Anterior cingulate cortex (tissue), 58 donors: ENCODE data around the gene INO80C.

Source experiments
- DNase-seq, 58 donors: peaks; one replicate each; lab custom pipeline; 2025; lab: John Stamatoyannopoulos, UW

The INO80C gene

DNA sequence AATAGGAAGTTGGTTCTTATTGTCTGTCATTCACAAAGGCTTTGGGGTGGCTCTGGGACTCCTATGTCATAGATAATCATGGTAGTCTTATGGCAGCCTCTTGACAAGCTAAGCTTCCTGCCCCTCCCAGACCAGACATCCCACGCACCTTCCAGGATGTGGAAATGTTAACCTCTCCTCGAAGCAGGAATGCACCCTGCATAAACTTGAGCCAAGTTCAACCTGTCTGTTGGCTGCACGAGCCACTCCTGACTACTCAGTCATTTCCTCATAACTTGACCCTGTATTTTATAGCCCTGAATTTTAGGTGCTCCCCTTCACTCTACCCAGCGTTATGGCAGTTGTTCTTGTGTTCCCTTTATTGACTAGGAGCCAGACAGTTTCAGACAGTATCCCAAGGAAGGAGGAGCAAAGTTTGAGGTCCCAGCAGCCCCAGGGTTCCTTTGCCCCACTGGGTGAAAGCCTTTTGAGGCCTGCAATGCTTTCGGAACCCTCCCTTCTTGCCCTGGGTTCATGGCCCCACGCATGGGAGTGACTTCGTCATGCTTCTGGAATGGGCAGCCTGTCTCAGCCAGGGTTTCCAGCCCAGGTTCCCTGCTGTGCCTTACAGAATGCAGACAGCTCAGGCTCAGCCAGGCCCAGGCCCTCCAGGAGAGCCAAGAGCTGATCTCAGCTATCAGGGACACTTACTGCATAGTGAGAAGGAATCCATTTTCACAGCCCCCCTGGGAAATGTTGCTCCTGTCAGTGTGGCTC, 15.6 kb upstream of the INO80C start:
- DNase-seq, result peak in 3 of 58 donors; percentile 14 to 60 (median 15)

DNA sequence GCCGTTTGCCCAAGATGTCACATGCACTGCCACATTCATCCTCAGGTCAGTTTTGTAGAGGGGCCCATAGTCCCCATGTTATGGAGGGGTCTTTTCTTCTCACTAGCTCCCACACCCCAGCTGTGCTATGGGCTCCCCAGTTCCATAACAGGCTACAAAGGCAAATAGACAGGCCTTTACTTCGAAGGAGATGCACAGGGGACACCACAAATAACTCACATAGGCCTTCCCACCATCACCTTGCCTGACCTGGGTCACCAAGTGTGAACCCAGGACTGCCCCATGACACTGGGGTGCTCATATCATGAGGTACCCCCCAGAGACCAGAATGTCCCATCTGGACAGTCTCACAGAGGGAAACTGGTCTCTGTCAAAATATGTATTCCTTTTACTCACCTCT, 15.0 kb upstream of the INO80C start:
- no peak for DNase-seq

- no peak for DNase-seq
Observed at GRCh38 chr18:35511833-35512232, 14.1 kb upstream of the INO80C start.

- no peak for DNase-seq
Observed at GRCh38 chr18:35511428-35511827, 13.7 kb upstream of the INO80C start.

GRCh38 chr18:35510076-35510651, 12.4 kb upstream of the INO80C start:
- DNase-seq, result no peak

DNA sequence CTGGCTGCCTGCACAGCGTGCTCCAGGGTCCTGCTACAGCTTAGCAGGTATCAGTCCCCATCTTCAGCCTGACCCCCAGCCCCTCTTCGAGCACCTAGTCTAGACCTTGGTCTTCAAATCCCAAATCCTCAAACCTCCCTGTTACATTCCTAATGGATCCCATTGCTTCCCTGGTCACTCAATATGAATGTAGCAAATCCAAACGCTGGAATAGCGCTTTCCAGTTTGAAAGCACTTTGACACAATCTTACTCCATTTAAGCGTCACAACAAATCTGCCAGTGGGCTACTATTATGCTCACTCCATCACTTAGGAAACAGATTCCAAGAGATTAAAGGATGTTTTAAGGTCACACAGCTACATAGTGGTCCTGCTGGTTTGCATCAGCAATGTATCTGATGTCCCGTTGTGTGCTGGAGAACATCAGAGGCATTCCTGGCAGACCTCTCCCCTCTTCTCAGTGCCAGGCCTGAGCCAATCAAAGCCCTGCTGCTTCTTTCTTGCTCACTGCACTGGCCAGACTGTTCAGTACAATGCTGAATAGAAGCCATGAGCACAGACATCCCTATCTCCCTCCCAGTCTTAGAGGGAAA, 11.1 kb upstream of the INO80C start:
- DNase-seq, result no peak

GRCh38 chr18:35508030-35508429, 10.3 kb upstream of the INO80C start:
- no peak for DNase-seq

- no peak for DNase-seq
Observed at GRCh38 chr18:35507623-35508022, 9.9 kb upstream of the INO80C start.

- no peak for DNase-seq
Observed at GRCh38 chr18:35507192-35507591, 9.4 kb upstream of the INO80C start.

DNA sequence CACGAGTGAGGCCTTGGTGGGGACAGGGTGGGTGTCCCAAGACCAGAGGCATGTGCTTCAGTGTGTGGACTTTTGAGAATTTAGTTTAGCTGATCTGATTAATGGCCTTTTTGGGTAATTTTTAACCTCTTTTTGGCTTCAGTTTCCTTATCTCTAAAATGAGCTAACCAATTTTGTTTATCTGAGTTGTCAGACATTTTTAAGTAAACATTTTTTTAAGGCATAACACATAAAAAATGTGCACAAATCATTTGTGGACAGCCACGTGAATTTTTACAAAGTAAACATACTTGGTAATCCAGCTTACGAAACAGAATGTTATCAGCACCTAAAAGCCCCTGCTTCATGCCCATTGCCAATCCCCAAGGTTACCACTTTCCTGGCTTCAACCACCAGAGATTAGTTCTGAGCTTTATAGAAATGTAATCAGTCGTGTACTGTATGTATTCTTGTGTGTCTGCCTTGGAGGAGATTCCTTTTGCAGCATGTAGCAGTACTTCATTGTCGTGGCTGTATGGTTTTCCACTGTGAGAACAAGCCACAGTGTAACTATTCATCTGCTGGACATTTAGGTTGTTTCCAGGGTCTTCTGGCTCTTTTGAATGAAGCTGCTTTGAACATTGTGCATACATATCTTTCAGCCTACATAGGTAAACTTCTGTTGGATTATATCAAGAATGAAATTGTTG, 8.4 kb upstream of the INO80C start:
- DNase-seq, result no peak

DNA sequence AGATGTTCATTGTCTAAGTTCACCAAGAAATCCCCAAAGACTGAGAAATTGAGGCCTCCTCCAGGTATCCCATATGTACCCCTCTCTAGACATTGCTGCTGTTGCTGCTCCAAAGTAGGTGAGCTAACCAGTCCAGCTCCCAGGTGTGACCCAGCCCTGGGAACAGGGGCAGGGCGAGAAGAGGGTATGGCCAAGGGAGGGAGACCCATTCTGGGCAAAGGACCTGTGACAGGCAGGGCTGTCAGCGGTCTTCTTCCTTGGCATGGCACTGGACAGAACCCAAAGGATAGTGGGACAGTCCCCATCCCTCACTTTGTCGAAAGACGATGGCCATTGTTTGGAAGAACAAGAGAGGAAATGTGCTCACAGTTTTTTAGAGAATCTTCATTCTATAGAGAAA, 7.2 kb upstream of the INO80C start:
- no peak for DNase-seq

- no peak for DNase-seq
Observed at GRCh38 chr18:35502052-35502451, 4.3 kb upstream of the INO80C start.

GRCh38 chr18:35501369-35501768, 3.6 kb upstream of the INO80C start:
- no peak for DNase-seq

- DNase-seq, result no peak
Observed at GRCh38 chr18:35500113-35500512, 2.4 kb upstream of the INO80C start.

GRCh38 chr18:35497027-35497369, 762 bp downstream of the INO80C start:
- peak in 6 of 58 donors; percentile 24 to 61 (median 54) for DNase-seq

DNA sequence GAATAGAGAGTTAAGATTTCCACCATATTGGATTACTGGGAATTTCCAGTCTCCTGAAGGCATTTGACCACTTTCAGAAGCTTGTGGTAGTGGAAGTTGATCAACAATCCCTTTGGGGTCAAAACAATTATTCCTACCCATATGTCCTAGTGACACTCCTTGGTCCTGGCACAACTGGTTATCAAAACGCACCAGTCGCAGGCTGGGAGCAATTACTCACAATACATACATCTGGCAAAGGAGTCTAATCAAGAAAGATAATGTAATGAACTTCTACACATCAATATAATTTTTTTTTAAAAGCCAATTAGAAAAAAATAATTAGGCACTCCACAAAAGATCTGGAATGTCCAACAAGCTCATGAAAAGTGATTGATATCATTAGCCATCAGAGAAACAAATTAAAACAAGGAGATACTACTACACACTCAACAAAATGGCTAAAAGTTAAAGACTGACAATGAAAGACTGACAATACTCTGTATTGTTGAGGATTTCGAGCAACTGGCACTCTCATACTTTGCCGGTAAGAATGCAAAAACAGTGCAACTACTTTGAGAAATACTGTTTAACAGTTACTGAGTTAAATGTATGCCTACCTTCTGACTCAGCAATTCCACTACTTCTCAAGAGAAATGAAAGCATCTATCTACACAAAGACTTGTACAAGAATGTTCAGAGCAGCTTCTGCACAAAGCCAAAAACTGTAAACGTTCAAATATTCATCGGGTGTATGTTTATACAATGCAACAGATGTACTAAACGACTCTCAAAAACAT, 2.0 kb downstream of the INO80C start:
- DNase-seq, result no peak

DNA sequence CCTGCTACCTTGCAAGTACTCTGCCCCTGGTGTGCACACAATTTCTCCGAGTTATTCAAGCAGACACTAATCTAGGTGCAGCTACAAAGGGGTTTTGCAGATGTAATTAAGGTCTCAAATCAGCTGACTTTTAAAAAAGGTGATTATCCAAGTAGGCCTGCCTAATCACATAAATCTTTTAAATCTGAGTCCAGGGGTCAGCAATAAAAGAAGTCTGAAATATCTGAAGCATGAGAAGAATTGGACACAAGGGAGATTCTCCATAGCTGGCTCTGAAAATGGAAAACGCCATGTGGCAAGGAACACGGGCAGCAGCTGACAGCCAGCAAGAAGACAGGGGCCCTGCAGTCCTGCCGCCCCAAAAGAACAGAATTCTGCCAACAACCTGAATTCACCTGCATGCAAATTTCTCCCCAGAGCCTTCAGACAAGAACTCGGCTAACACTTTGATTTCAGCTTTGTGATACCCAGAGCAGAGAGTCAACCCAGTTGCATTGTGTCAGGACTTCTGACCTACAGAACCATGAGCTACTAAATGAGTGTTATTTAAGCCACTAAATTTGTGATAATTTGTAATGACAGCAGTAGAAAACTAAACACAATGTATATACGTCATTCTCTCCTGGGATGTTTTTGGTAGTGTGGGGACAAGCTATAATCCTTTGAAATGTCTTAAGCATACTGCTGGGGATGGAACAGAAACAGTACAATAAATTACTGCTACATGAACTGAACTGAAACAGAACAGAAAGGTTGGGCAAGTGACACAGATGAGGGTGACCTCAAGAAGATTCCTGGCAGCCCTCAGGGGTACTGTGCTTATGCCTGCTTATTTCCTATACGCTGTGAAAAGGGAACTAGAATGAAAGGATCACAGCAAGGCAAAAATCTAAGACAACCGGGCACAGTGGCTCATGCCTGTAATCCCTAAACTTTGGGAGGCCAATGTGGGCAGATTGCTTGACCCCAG, 3.2 kb downstream of the INO80C start:
- DNase-seq, result no peak

DNA sequence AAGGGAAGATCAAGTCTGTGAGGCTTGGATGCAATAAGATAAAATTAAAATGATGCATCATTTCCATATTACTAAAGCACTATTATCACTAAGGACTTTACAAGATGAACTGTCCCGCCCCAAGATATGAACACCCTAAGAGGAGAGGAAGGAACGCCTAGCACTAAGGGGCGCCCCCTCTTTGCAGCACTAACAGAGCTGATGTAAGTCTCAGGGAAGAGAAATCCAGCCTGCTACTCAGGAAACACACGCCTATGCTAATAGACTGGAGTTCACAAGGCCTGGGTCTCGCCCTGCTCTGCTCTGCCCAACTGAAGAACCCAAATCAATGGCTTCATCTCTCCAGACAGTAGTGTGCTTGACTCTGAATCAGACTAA, 6.1 kb downstream of the INO80C start:
- no peak for DNase-seq

- no peak for DNase-seq
Observed at GRCh38 chr18:35490894-35491699, 6.7 kb downstream of the INO80C start.
